ENCODE results near the gene ASB1.

DNA sequence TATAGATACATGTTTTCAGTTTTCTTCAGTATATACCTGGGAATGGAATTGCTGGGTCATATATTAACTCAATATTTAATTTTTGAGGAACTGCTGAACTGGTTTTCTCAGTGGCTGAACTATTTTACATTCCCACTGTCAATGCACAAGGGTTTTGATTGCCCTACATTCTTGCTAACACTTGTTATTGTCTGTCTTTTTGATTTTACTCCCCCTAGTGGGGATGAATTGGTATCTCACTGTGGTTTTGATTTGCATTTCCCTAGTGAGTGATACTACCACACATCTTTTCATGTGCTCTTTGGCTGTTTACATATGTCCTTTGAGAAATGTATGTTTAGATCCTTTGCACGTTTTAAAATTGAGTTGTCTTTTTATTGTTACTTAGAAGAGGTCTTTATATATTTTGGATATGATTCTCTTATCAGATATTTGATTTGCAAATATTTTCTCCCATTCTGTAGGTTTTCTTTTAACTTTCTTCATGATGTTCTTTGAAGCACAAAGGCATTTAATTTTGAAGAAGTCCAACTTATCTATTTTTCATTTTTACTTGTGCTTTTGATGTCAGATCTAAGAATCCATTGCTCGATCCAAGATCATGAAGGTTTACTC is 36.2 kb downstream of the ASB1 start:
- TF ChIP-seq CTCF (IDR thresholded peaks at IDR 0.05) (peak; percentile 23 to 82 (median 60)), POLR2A (IDR thresholded peaks at IDR 0.05) (no peak)
